NCI-H2196 (cell line): ENCODE results near the gene FLT3LG.

ENCODE experiments used
- DNase-seq: peaks from one replicate; lab custom pipeline; 2025; ENCODE audit not compliant: unreplicated experiment; lab: John Stamatoyannopoulos, UW

Gene FLT3LG

DNA sequence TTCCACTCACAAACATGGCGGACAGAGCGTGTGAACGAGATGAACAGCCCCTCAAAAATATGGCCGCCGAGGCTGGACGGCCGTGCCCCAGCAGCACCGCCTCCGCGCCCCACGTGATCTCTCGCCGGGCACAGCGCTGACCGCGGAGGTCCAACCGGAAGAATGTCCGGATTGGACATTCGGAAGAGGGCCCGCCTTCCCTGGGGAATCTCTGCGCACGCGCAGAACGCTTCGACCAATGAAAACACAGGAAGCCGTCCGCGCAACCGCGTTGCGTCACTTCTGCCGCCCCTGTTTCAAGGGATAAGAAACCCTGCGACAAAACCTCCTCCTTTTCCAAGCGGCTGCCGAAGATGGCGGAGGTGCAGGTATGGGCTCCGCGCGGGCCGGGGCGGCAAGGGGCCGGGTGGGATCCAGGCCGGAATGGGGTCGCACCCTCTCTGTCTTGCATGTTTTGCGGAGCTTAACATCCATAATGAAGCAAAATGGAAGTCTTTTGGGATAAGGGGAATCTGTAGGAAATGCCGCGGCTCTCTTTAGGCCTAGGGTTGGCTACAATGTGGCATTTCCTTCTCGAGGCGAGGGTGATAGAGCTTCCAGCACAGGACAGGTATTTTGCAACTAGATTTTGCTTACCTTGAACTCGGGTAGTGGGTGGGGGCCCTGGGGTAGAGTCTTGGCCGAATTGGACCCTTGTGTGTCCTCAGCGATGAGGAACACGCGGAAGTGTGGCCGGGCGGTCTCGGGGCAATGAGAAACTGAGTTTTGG, 13.4 kb downstream of the FLT3LG start, which contains the start of gene RPL13A:
Gene RPL13A (plus strand): TSS at position 332 of the 769 bp plus-strand sequence. CDS start 22 bp downstream, at position 354.
- peak; percentile 99 for DNase-seq

DNA sequence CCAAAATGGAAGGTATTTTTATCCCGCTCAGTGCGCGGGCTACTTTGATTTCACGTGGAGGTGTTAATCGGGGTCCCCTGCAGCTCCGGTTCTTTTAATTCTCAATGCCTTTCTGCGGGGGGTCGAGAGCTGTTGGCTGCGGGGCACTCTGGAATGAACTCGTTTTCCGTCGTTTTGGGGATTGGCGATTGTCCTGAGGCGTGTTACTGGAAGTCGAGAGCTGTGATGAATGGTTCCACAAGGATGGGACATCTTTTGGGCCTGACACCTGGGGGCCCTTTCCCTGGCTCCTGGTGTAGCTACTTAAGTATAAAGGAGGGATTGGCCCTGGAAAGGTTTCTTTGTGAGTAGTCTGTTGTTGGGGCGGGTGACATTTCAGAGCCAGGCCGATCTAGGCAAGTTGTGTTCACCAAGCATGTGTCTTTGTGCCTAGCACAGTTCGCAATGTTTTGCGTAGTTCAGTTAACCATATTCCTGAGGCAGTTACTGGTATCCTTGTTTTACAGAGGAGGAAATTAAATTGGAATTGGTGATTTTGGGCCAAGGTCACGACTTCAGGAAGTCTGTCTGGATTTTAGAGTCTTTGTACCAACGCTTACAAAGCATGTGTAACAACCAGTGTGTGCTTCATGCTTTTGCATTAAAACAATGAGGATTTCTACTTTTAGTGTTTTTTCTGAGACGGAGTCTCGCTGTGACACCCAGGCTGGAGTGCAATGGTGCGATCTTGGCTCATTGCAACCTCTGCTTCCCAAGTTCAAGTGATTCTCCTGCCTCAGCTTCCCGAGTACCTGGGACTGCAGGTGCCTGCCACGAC, 14.2 kb downstream of the FLT3LG start:
- DNase-seq, result no peak

GRCh38 chr19:49488863-49489537, 15.0 kb downstream of the FLT3LG start:
- no peak for DNase-seq

DNA sequence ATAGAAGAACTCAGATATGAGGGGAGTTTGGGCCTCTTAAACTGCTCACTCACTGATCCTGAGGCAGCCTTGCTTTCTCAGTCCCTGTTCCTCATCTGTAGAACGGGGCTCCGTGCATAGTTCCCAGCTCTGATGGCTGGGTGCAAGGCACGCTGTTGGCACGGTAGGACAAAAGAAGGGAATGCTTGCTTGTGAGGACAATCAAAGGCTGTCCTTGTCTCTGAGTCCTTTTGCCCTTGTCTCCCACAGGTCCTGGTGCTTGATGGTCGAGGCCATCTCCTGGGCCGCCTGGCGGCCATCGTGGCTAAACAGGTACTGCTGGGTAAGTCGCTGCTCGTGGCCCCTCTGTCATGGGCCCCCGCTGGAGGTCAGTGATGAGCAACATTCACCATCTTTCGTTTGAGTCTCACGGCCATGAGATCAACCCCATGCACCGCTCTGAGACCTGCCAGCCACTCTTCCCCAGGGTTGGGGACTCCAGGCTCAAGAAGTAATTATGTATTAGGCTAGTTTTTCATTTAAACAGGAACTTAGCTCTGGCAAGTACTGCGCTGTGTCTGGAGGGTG, 15.7 kb downstream of the FLT3LG start:
- DNase-seq, result no peak

DNA sequence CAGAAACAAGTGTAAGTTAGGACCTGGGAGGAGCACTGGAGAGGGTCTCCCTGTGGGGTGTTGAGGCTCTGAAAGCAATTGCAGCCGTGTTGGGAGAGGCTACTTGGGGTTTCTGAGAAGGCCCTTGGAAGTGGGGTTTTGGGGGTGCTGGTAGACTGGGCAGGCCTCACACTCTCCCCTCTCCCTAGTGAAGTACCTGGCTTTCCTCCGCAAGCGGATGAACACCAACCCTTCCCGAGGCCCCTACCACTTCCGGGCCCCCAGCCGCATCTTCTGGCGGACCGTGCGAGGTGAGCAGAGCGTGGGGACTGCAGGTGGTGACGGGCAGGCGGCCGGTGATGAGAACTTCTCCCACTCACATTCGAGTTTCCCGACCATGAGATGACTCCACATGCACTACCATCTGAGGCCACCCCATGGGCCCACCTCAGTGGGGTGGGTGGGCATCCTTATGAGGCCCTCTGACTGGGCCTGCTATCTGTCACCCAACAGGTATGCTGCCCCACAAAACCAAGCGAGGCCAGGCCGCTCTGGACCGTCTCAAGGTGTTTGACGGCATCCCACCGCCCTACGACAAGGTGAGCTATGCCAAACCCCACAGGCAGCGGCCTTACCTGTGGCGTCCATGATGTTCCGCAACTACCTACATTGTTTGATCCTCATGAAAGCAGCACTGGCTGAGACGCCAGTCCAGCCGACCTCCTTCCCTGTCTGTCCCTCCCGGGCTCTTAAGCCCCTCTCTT, 16.4 kb downstream of the FLT3LG start:
- no peak for DNase-seq

DNA sequence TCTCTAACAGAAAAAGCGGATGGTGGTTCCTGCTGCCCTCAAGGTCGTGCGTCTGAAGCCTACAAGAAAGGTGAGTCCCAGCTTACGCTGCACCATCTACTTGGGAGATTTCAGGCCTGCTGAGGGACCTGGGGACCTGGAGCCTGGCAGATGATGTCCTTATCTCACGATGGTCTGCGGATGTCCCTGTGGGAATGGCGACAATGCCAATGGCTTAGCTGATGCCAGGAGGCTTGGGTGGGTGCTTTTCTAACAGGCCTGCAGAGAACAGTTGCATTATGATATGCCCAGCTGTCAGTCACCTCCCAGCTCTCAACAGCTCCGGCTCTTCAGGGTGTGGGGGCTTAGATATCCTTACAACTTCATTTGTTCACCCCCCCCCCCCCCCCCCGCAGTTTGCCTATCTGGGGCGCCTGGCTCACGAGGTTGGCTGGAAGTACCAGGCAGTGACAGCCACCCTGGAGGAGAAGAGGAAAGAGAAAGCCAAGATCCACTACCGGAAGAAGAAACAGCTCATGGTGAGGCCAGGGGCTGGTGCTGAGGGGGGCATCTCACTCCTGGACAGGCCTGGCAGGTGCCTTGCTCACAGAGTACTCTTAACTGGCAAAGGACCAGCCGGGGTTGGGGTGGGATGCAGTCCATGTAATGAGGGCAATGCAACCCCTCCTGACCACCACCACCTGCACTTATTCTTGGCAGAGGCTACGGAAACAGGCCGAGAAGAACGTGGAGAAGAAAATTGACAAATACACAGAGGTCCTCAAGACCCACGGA, 17.2 kb downstream of the FLT3LG start:
- no peak for DNase-seq

- no peak for DNase-seq
These were observed 18.0 kb downstream of the FLT3LG start for GRCh38 chr19:49491804-49492572.

DNA sequence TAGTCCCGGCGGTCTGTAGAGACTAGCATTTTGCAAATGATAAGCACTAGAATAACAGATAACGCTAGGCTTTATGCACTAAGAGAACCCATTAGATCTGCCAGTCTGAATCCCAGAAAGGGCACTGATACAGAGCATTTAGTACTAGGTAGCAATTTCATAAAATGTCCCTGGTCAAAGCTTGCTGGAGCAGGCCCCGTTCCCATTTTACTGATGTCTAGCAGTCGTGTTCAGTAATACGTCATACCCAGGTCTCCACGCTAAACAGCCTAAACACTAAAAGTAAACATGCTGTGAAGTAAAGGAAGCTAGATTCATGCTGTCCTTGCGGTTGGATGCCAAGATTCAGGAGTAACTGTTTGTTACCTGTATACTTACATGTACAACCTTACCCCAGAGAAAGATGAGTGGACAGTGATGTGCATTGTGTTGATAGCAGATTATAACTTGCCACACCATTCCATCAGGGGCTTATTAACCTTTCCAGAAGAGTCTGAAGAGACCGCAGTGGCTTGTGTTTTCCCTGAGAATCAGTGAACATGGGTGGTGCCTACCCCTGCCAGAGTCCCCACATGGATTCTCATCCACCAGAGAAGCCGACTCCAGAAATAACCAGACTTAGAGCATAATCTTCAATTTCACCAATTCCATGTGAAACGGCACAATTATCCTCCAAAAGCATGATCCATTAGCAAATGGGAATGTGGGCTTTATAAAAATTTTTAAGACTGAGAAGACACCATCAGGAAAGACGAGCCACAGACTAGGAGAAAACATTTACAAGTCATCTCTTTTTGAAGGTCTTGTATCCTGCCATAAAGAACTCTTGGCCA, 18.8 kb downstream of the FLT3LG start:
- no peak for DNase-seq

DNA sequence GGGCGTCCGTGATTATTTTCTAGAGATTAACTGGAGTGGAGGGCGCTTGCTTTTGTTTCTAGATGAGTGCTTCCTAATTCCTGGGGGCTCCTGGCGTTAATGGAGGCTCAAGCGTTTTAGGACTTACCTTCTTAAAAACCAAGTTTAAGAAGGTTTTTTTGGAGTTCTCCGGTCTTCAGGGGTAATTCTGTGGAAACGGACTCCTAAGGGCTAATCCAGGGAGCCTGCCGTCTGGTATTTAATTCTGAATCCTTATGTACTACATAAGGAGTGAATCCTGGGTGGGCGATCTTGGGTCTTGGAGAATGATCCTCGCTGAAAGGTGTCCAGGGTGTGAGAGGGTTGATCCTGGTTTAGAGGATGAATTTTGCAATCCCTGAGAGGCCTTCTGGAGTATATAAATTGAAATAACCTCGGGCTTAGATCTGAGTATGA, 22.6 kb downstream of the FLT3LG start:
- no peak for DNase-seq

DNA sequence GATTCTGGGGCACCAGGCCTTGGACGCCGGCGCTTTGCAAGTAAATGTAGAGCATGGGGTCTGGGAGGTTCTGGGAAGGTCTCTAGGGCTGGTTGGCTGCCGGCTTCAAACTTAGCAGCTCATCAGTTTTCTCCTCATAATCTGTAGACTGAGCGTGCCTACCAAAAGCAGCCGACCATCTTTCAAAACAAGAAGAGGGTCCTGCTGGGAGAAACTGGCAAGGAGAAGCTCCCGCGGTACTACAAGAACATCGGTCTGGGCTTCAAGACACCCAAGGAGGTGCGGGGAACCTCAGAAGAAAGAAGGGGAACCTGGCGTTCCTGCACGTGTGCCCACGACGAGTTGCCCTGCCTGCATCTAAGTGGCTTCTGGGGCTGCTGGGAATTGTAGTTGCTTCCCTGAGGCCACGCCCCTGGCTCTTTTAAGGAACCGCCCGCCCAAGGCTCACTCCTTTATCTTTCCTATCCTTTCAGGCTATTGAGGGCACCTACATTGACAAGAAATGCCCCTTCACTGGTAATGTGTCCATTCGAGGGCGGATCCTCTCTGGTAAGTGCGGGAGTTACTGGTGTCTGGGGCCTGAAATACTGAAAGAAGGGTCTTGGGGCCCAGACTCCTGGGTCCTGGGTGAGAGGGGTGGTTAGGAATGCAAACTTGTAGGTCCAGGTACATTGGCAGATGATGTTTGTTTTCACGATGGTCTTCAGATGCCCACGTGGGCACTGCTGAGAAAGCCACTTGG, 23.2 kb downstream of the FLT3LG start:
- peak; percentile 68 for DNase-seq

GRCh38 chr19:49497789-49498103, 23.7 kb downstream of the FLT3LG start:
- DNase-seq, result no peak

- no peak for DNase-seq
These were observed 24.5 kb downstream of the FLT3LG start for GRCh38 chr19:49498475-49498874.

- no peak for DNase-seq
These were observed 25.1 kb downstream of the FLT3LG start for GRCh38 chr19:49499030-49499670.

DNA sequence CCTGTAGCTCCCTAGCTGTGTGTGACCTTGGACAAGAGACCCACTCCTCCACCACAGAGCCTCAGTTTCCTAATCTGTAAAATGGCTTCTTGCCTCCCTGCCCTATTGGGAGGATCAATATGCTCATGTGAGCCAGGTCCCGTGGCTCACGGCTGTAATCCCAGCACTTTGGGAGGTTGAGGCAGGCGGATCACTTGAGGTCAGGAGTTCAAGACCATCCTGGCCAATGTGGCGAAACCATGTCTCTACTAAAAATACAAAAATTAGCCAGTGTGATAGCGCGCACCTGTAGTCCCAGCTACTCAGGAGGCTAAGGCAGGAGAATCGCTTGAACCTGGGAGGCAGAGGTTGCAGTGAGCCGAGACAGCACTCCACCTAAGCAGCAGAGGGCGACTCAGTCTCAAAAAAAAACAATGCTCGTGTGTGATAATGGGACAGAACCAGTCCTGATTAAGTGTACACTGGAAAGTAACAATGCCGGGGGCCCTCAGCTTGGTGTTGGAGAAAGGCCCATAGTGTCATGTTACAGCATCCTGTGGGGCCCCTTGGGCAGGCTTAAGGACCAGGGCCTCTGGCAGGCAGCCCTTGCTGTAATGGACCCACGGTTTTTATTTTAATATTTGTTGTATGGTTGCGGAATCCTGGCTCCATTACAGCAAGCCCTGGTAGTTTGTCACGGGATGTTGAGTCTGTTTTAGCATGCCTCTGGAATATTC, 29.0 kb downstream of the FLT3LG start:
- DNase-seq, result peak; percentile 62

DNA sequence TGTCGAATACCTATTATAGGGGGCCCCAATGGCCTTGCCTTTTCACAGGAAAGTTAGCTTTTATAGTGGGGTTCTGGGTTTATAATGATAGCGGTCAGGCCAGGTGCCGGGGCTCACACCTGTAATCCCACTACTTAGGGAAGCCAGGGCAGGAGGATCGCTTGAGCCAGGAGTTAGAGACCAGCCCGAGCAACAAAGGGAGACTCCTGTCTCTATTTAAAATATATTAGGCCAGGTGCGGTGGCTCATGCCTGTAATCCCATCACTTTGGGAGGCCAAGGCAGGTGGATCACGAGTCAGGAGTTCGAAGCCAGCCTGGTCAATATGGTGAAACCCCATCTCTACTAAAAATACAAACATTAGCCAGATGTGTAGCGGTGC, 29.6 kb downstream of the FLT3LG start:
- no peak for DNase-seq

DNA sequence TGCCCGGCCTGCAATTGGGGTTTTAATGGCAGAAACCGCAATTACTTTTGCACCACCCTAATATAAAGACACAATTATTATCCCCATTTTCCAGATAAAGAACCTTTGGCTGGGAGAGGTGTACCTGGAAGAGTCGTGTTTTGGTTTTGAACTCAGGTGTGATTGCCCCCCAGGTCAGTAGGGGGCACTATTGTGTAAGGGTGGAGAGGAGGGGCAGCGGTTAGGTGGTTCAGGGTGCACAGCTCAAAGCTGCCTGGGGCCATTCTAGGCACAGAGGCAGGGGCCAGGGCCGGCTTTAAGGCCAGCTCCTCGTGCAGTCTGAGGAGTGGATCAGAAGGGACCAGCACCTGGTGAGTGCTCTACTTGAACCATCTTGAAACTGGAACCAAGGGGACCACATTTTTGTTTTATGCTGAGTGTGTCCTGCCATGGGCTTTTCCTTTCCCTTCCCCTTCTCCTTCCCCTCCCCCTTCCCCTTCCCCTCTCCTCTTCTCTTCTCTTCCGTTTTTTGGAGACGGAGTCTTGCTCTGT, 32.6 kb downstream of the FLT3LG start:
- peak; percentile 74 for DNase-seq
